Loucy (cell line): ENCODE results near the gene TLX2.

ENCODE experiments used
- H2AFZ ChIP-seq: fragments of 200-600 bp; sonication (generic); 2 replicates; pipeline ENCODE4 v1.6.0; 2016; ENCODE audit warnings: antibody characterized with exemption, mild to moderate bottlenecking, low read length, moderate library complexity
- H3F3A ChIP-seq: fragments of 200-600 bp; 2 replicates; pipeline ENCODE4 v1.6.0; 2016; ENCODE audit warnings: antibody characterized with exemption, low read depth, mild to moderate bottlenecking
- H3K27me3 ChIP-seq: fragments of 200-600 bp; sonication (generic); 2 replicates; pipeline ENCODE4 v1.6.1; 2014; ENCODE audit warnings: low read length, mild to moderate bottlenecking; ENCODE audit not compliant: insufficient read depth, poor library complexity, severe bottlenecking
- H3K36me3 ChIP-seq: fragments of 200-600 bp; sonication (generic); 2 replicates; pipeline ENCODE4 v1.6.1; 2016; ENCODE audit warnings: low read length; ENCODE audit not compliant: insufficient read depth
- H3K4me1 ChIP-seq: fragments of 200-600 bp; sonication (generic); 2 replicates; pipeline ENCODE4 v1.5.1; 2014; ENCODE audit warnings: low read length, mild to moderate bottlenecking; ENCODE audit not compliant: insufficient read depth, poor library complexity, severe bottlenecking
- H3K4me2 ChIP-seq: fragments of 200-600 bp; sonication (generic); 2 replicates; pipeline ENCODE4 v1.6.0; 2014; ENCODE audit warnings: antibody characterized with exemption, low read length, low read depth, mild to moderate bottlenecking; ENCODE audit not compliant: poor library complexity, severe bottlenecking
- H3K4me3 ChIP-seq: fragments of 200-600 bp; sonication (generic); 2 replicates; pipeline ENCODE4 v1.5.1; 2014; ENCODE audit warnings: low read length, mild to moderate bottlenecking, mixed read lengths; ENCODE audit not compliant: poor library complexity, severe bottlenecking
- H3K79me2 ChIP-seq: fragments of 200-600 bp; sonication (generic); 2 replicates; pipeline ENCODE4 v1.6.1; 2014; ENCODE audit warnings: low read length; ENCODE audit not compliant: insufficient read depth
- H3K9ac ChIP-seq: fragments of 200-600 bp; sonication (generic); 2 replicates; pipeline ENCODE4 v1.6.0; 2014; ENCODE audit warnings: mild to moderate bottlenecking, low read depth, low read length, moderate library complexity; ENCODE audit not compliant: poor library complexity, severe bottlenecking
- H3K9me2 ChIP-seq: fragments of 200-600 bp; sonication (generic); replicated peaks from 2 replicates; pipeline ENCODE4 v1.6.1; 2016; ENCODE audit warnings: low read depth, low read length, mixed read lengths
- H3K9me3 ChIP-seq: fragments of 200-600 bp; sonication (generic); 2 replicates; pipeline ENCODE4 v1.6.1; 2014; ENCODE audit warnings: mild to moderate bottlenecking, antibody characterized with exemption, low read length, low read depth; ENCODE audit not compliant: insufficient read depth
- H4K20me1 ChIP-seq: fragments of 200-600 bp; sonication (generic); 2 replicates; pipeline ENCODE4 v1.6.0; 2014; ENCODE audit warnings: antibody characterized with exemption, low read length, mild to moderate bottlenecking; ENCODE audit not compliant: insufficient read depth, poor library complexity, severe bottlenecking
- EZH2phosphoT487 ChIP-seq: fragments of 200-600 bp; IDR thresholded peaks from 2 replicates; pipeline ENCODE4 v1.6.1; 2018; ENCODE audit warnings: antibody characterized with exemption, mild to moderate bottlenecking, moderate library complexity, borderline replicate concordance
- TF ChIP-seq, protein P1 (sequence below): fragments of 200-600 bp; sonication (generic); conservative IDR thresholded peaks from 2 replicates; pipeline ENCODE4 v1.5.1; 2014; ENCODE audit warnings: mild to moderate bottlenecking, antibody characterized with exemption, low read length

The TLX2 gene

DNA sequence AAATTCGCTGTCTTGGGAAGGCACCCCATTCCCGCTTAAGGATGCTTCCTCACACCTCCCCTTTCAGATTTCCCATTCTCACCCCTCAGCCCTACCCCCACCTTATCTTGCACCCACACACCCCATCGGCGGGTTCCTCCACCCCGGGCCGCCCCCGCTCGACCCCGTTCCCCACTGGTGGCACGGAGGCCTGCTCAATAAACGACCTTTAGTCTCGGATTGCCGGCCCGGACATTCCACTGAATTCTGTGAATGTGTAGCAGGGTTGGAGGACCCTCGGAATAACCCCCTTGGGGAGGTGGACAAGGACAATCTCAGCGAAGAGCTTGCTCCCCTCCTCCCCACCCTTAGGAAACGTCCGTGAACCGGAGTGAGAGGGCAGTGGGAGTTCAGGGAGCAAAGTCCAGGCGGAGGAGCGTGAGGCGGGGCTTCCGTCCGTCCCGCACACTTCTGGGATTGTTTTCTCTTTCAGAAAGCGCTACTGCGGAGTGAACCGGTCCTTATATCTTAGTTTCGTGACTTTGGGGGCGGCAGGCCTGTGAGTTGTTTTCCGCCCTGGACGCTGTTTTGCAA is 12.0 kb upstream of the TLX2 start:
- no peaks in the 10 kb centered on the region for H3K9me3 ChIP-seq
- TF ChIP-seq, protein P1, sequence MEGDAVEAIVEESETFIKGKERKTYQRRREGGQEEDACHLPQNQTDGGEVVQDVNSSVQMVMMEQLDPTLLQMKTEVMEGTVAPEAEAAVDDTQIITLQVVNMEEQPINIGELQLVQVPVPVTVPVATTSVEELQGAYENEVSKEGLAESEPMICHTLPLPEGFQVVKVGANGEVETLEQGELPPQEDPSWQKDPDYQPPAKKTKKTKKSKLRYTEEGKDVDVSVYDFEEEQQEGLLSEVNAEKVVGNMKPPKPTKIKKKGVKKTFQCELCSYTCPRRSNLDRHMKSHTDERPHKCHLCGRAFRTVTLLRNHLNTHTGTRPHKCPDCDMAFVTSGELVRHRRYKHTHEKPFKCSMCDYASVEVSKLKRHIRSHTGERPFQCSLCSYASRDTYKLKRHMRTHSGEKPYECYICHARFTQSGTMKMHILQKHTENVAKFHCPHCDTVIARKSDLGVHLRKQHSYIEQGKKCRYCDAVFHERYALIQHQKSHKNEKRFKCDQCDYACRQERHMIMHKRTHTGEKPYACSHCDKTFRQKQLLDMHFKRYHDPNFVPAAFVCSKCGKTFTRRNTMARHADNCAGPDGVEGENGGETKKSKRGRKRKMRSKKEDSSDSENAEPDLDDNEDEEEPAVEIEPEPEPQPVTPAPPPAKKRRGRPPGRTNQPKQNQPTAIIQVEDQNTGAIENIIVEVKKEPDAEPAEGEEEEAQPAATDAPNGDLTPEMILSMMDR: no peak
- TF ChIP-seq EZH2phosphoT487: no peak
- no peaks in the 10 kb centered on the region for H3F3A ChIP-seq
- H3K36me3 ChIP-seq: no peaks in the 10 kb centered on the region
- 0 out of 2 replicates have a peak overlapping the region, but pooled peaks have one; percentile 83 for H2AFZ ChIP-seq
- H3K4me3 ChIP-seq: peak overlapping the region; percentile 77
- peaks cover 18% of the 10 kb centered on the region for H3K4me1 ChIP-seq
- no peaks in the 10 kb centered on the region for H4K20me1 ChIP-seq
- peak overlapping the region; percentile 99 for H3K4me2 ChIP-seq
- peak overlapping the region; percentile 80 for H3K9ac ChIP-seq
- H3K27me3 ChIP-seq: no peaks in the 10 kb centered on the region
- no peaks in the 10 kb centered on the region for H3K9me2 ChIP-seq
- peaks cover 23% of the 10 kb centered on the region for H3K79me2 ChIP-seq

DNA sequence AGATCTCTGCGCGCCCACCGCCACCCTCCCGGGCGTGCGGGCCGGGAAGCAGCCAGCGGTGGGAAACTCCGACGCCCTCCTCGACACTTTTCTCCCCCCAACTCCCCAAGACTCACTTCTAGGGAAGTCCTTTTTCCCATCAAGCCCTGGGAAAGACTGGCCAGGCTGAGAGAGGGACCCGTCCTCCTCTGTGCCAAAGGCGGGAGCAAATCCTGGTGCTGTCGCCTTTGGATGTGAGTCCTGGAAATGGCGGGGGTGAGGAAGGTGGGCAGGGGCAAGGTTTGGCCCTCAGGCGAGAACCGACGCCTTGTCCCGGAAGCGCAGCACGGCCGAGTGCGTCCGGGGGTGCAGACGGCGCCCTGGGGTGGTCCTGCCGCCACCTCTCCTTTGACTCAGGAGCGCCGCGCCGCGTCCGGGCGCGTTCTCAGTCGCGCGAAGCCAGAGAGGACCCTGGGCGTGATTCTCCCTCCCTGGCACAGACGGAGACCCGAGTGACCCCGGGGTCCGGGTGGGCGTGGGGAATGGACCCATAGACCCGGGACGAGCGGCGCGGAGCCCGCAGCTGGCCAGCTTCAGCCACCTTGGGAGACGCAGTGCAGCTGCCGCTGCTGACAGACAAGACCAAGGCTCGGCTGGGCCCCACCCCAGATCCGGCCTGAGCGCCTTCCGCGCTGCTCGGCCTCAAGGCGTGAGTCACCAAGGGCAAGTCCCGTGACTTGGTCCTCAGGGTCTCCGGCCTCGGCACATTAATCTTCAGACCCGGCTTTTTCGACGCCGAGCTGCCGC is 11.3 kb upstream of the TLX2 start:
- Histone ChIP-seq H3K36me3 (no peaks in the 10 kb centered on the region), H4K20me1 (no peaks in the 10 kb centered on the region), H3K9me2 (no peaks in the 10 kb centered on the region), H3K9ac (peak overlapping the region; percentile 80), H2AFZ (peak overlapping the region; percentile 83), H3K4me3 (peak overlapping the region; percentile 77), H3K9me3 (no peaks in the 10 kb centered on the region), H3K4me1 (peaks cover 20% of the 10 kb centered on the region), H3K79me2 (peaks cover 23% of the 10 kb centered on the region), H3F3A (no peaks in the 10 kb centered on the region), H3K27me3 (no peaks in the 10 kb centered on the region), H3K4me2 (peak overlapping the region; percentile 99)
- TF ChIP-seq, protein P1: peak; percentile 53
- TF ChIP-seq EZH2phosphoT487: no peak

DNA sequence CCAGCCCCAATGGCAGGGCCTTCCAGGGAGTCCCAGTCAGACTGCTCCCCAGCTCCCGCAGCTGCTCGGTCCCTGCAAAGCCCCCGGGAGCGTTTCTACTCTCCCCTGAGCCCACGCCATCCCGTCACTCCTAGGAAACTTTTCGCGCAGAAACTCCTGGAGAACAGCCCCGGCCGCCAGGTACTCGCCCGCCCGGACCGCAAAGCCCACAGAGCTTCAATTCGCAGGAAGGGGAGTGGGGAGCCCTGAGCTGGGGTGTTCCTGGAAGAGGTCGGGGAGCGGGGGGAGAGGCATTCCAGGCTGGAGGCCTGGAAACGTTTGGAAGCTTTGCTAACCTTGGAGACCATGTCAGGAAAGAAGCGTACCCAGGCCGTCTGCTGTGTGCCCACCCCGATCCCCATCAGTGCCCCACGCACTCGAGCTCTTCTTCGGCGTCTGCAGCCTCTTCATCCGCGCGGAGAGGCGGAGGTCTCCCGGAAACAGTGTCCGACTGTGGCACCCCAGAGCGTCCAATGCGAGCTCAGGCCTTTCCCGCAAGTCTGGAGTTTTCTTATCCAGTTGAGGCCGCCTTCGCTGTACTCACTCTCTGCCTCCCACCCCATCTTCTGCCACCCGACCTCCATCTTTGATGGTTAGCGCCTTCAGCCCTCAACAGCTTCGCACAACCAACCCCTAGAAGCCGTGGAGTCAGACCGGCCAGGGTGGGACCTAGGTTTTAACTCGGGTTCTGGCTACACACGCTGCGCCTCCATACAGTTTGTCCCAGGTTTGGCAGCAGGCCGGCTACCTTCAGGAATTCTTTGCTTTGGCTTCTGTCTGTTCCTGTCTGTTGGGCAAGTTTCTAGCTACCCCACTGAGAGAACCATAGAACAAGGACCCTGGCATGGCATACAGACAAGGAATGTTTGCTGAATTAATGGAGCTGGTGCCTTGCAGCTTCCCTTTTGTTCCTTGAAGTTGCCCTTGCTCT is 10.5 kb upstream of the TLX2 start:
- peak overlapping the region; percentile 77 for H3K4me3 ChIP-seq
- peak overlapping the region; percentile 99 for H3K4me2 ChIP-seq
- peaks cover 27% of the 10 kb centered on the region for H3K4me1 ChIP-seq
- H2AFZ ChIP-seq: peak overlapping the region; percentile 83
- no peaks in the 10 kb centered on the region for H3K27me3 ChIP-seq
- H3K79me2 ChIP-seq: peaks cover 23% of the 10 kb centered on the region
- no peaks in the 10 kb centered on the region for H3K36me3 ChIP-seq
- H3K9ac ChIP-seq: peak overlapping the region; percentile 80
- TF ChIP-seq, protein P1: no peak
- no peak for TF ChIP-seq EZH2phosphoT487
- H3F3A ChIP-seq: no peaks in the 10 kb centered on the region
- H3K9me3 ChIP-seq: no peaks in the 10 kb centered on the region
- no peaks in the 10 kb centered on the region for H4K20me1 ChIP-seq
- H3K9me2 ChIP-seq: no peaks in the 10 kb centered on the region
